ENCODE results near the gene RIMS3. TPM values are rescaled to one million over a fixed set of nuclear protein-coding genes. Genes with fewer than 3 reads are reported as not detected.

The RIMS3 gene
- total RNA-seq (3.8 TPM), polyA plus RNA-seq (1 to 10 TPM; 1.0 to 3.3 (median 1.6) TPM)

GRCh38 chr1:40665335-40666171 lies at the start of gene RIMS3:
Gene RIMS3, minus strand, starts transcription at chr1:40665682. Its CDS starts 23,757 bp downstream, at chr1:40641925.
- no peak within 1 kb of the TSS for H3K27ac ChIP-seq (ENCODE audit: insufficient read depth, low read length, poor library complexity, severe bottlenecking)
- H3K4me1 ChIP-seq (ENCODE audit: control insufficient read depth, insufficient read depth, low read length, poor library complexity, severe bottlenecking): peaks cover 19% of the 10 kb centered on the region
- Mint-ChIP-seq H3K4me3 (peak within 1 kb of the TSS; percentile 66 to 93 (median 88)), H3K27ac (peak within 1 kb of the TSS in 2 of 3 donors; percentile 80 to 91), H3K36me3 (no peaks in the 10 kb centered on the region), H3K4me1 (peaks cover 5 to 39% (median 20%) of the 10 kb centered on the region in 4 donors), H3K9me3 (no peaks in the 10 kb centered on the region), H3K27me3 (peaks cover 10% of the 10 kb centered on the region)
- H3K27me3 ChIP-seq (ENCODE audit: control insufficient read depth, insufficient read depth, low read length): no peaks in the 10 kb centered on the region
- H3K36me3 ChIP-seq (ENCODE audit: control insufficient read depth, insufficient read depth, low read length): no peaks in the 10 kb centered on the region
- no peaks in the 10 kb centered on the region for H3K9me3 ChIP-seq (ENCODE audit: control insufficient read depth in 2 of 2, low read length in 2 of 2)
- peak; percentile 78 for DNase-seq
- H3K4me3 ChIP-seq (ENCODE audit: low read depth, low read length): peak within 1 kb of the TSS; percentile 59
- ATAC-seq (ENCODE audit: low read depth in 2 of 2): peak; percentile 74 to 77

GRCh38 chr1:40712997-40713396 lies 47.5 kb upstream of the RIMS3 start:
- no peaks in the 10 kb centered on the region for H3K27me3 Mint-ChIP-seq
- peaks cover 6% of the 10 kb centered on the region for H3K36me3 Mint-ChIP-seq
- Histone ChIP-seq H3K9me3 (ENCODE audit: control insufficient read depth in 2 of 2, low read length in 2 of 2) (no peaks in the 10 kb centered on the region), H3K27ac (ENCODE audit: insufficient read depth, low read length, poor library complexity, severe bottlenecking) (peak overlapping the region; percentile 45), H3K27me3 (ENCODE audit: control insufficient read depth, insufficient read depth, low read length) (no peaks in the 10 kb centered on the region), H3K4me3 (ENCODE audit: low read depth, low read length) (peak overlapping the region; percentile 70), H3K4me1 (ENCODE audit: control insufficient read depth, insufficient read depth, low read length, poor library complexity, severe bottlenecking) (peaks cover 57% of the 10 kb centered on the region), H3K36me3 (ENCODE audit: control insufficient read depth, insufficient read depth, low read length) (no peaks in the 10 kb centered on the region)
- DNase-seq: peak in 2 of 3 donors; percentile 32 to 72
- peak overlapping the region; percentile 47 to 69 (median 60) for H3K4me3 Mint-ChIP-seq
- H3K9me3 Mint-ChIP-seq: no peaks in the 10 kb centered on the region
- ATAC-seq (ENCODE audit: low read depth in 2 of 2): no peak
- peak overlapping the region in 2 of 3 donors; percentile 46 to 50 for H3K27ac Mint-ChIP-seq
- peaks cover 51 to 86% (median 71%) of the 10 kb centered on the region in 4 donors for H3K4me1 Mint-ChIP-seq

- H3K4me1 ChIP-seq (ENCODE audit: control insufficient read depth, insufficient read depth, low read length, poor library complexity, severe bottlenecking): peaks cover 57% of the 10 kb centered on the region
- peak overlapping the region in 1 of 3 donors; percentile 43 for H3K27ac Mint-ChIP-seq
- no peaks in the 10 kb centered on the region for H3K36me3 ChIP-seq (ENCODE audit: control insufficient read depth, insufficient read depth, low read length)
- no peaks in the 10 kb centered on the region for H3K27me3 ChIP-seq (ENCODE audit: control insufficient read depth, insufficient read depth, low read length)
- ATAC-seq (ENCODE audit: low read depth in 2 of 2) (no peak), DNase-seq (no peak)
- peak overlapping the region; percentile 45 for H3K27ac ChIP-seq (ENCODE audit: insufficient read depth, low read length, poor library complexity, severe bottlenecking)
- H3K27me3 Mint-ChIP-seq: no peaks in the 10 kb centered on the region
- H3K4me3 ChIP-seq (ENCODE audit: low read depth, low read length): peak overlapping the region; percentile 70
- peaks cover 0 to 1% (median 0%) of the 10 kb centered on the region in 7 donors for H3K9me3 Mint-ChIP-seq
- H3K9me3 ChIP-seq (ENCODE audit: control insufficient read depth in 2 of 2, low read length in 2 of 2): no peaks in the 10 kb centered on the region
- peaks cover 49 to 86% (median 67%) of the 10 kb centered on the region in 4 donors for H3K4me1 Mint-ChIP-seq
- H3K4me3 Mint-ChIP-seq: peak overlapping the region in 3 of 4 donors; percentile 53 to 69 (median 66)
- peaks cover 6% of the 10 kb centered on the region for H3K36me3 Mint-ChIP-seq
Measured at GRCh38 chr1:40712405-40712944, 47.0 kb upstream of the RIMS3 start.

- H3K4me1 ChIP-seq (ENCODE audit: control insufficient read depth, insufficient read depth, low read length, poor library complexity, severe bottlenecking): peaks cover 57% of the 10 kb centered on the region
- DNase-seq (no peak), ATAC-seq (ENCODE audit: low read depth in 2 of 2) (no peak)
- H3K27ac ChIP-seq (ENCODE audit: insufficient read depth, low read length, poor library complexity, severe bottlenecking): peak overlapping the region; percentile 21
- peaks cover 6% of the 10 kb centered on the region for H3K36me3 Mint-ChIP-seq
- H3K36me3 ChIP-seq (ENCODE audit: control insufficient read depth, insufficient read depth, low read length): no peaks in the 10 kb centered on the region
- H3K4me3 ChIP-seq (ENCODE audit: low read depth, low read length): peak overlapping the region; percentile 42
- H3K9me3 ChIP-seq (ENCODE audit: control insufficient read depth in 2 of 2, low read length in 2 of 2): no peaks in the 10 kb centered on the region
- peaks cover 0 to 1% (median 0%) of the 10 kb centered on the region in 7 donors for H3K9me3 Mint-ChIP-seq
- peak overlapping the region; percentile 43 to 86 (median 69) for H3K27ac Mint-ChIP-seq
- H3K27me3 Mint-ChIP-seq: no peaks in the 10 kb centered on the region
- H3K27me3 ChIP-seq (ENCODE audit: control insufficient read depth, insufficient read depth, low read length): no peaks in the 10 kb centered on the region
- H3K4me3 Mint-ChIP-seq: peak overlapping the region; percentile 48 to 97 (median 72)
- peaks cover 48 to 80% (median 61%) of the 10 kb centered on the region in 4 donors for H3K4me1 Mint-ChIP-seq
Measured at GRCh38 chr1:40711465-40712404, 46.3 kb upstream of the RIMS3 start.

- Histone ChIP-seq H3K4me3 (ENCODE audit: low read depth, low read length) (peak overlapping the region; percentile 90), H3K4me1 (ENCODE audit: control insufficient read depth, insufficient read depth, low read length, poor library complexity, severe bottlenecking) (peaks cover 57% of the 10 kb centered on the region)
- H3K27me3 Mint-ChIP-seq: no peaks in the 10 kb centered on the region
Measured at GRCh38 chr1:40710581-40711315, 45.3 kb upstream of the RIMS3 start.

GRCh38 chr1:40709802-40710278 lies 44.4 kb upstream of the RIMS3 start:
- peak overlapping the region; percentile 92 to 98 (median 96) for H3K4me3 Mint-ChIP-seq
- Histone ChIP-seq H3K9me3 (ENCODE audit: control insufficient read depth in 2 of 2, low read length in 2 of 2) (no peaks in the 10 kb centered on the region), H3K36me3 (ENCODE audit: control insufficient read depth, insufficient read depth, low read length) (no peaks in the 10 kb centered on the region), H3K4me1 (ENCODE audit: control insufficient read depth, insufficient read depth, low read length, poor library complexity, severe bottlenecking) (peaks cover 57% of the 10 kb centered on the region), H3K27ac (ENCODE audit: insufficient read depth, low read length, poor library complexity, severe bottlenecking) (peak overlapping the region; percentile 86), H3K4me3 (ENCODE audit: low read depth, low read length) (peak overlapping the region; percentile 90), H3K27me3 (ENCODE audit: control insufficient read depth, insufficient read depth, low read length) (no peaks in the 10 kb centered on the region)
- peaks cover 6% of the 10 kb centered on the region for H3K36me3 Mint-ChIP-seq
- peak overlapping the region; percentile 7 to 96 (median 65) for H3K27ac Mint-ChIP-seq
- H3K27me3 Mint-ChIP-seq: no peaks in the 10 kb centered on the region
- no peak for ATAC-seq (ENCODE audit: low read depth in 2 of 2)
- H3K4me1 Mint-ChIP-seq: peaks cover 41 to 77% (median 55%) of the 10 kb centered on the region in 4 donors
- DNase-seq: no peak
- peaks cover 0 to 1% (median 0%) of the 10 kb centered on the region in 7 donors for H3K9me3 Mint-ChIP-seq

More at GRCh38 chr1:40710581-40711315, 45.3 kb upstream of the RIMS3 start:
- Histone ChIP-seq H3K27ac (ENCODE audit: insufficient read depth, low read length, poor library complexity, severe bottlenecking) (peak overlapping the region; percentile 86), H3K9me3 (ENCODE audit: control insufficient read depth in 2 of 2, low read length in 2 of 2) (no peaks in the 10 kb centered on the region), H3K36me3 (ENCODE audit: control insufficient read depth, insufficient read depth, low read length) (no peaks in the 10 kb centered on the region), H3K27me3 (ENCODE audit: control insufficient read depth, insufficient read depth, low read length) (no peaks in the 10 kb centered on the region)
- Mint-ChIP-seq H3K27ac (peak overlapping the region; percentile 43 to 86 (median 70)), H3K36me3 (peaks cover 6% of the 10 kb centered on the region), H3K4me3 (peak overlapping the region; percentile 92 to 98 (median 96)), H3K4me1 (peaks cover 39 to 77% (median 55%) of the 10 kb centered on the region in 4 donors), H3K9me3 (peaks cover 0 to 1% (median 0%) of the 10 kb centered on the region in 7 donors)
- no peak for DNase-seq
- no peak for ATAC-seq (ENCODE audit: low read depth in 2 of 2)

Measured in CD4-positive, CD25-positive, alpha-beta regulatory T cell (primary cell).